ENCODE data around the gene CFAP410.
A peak's percentile ranks its signal among the peaks of the same experiment; 100 is the strongest.

The CFAP410 gene

DNA sequence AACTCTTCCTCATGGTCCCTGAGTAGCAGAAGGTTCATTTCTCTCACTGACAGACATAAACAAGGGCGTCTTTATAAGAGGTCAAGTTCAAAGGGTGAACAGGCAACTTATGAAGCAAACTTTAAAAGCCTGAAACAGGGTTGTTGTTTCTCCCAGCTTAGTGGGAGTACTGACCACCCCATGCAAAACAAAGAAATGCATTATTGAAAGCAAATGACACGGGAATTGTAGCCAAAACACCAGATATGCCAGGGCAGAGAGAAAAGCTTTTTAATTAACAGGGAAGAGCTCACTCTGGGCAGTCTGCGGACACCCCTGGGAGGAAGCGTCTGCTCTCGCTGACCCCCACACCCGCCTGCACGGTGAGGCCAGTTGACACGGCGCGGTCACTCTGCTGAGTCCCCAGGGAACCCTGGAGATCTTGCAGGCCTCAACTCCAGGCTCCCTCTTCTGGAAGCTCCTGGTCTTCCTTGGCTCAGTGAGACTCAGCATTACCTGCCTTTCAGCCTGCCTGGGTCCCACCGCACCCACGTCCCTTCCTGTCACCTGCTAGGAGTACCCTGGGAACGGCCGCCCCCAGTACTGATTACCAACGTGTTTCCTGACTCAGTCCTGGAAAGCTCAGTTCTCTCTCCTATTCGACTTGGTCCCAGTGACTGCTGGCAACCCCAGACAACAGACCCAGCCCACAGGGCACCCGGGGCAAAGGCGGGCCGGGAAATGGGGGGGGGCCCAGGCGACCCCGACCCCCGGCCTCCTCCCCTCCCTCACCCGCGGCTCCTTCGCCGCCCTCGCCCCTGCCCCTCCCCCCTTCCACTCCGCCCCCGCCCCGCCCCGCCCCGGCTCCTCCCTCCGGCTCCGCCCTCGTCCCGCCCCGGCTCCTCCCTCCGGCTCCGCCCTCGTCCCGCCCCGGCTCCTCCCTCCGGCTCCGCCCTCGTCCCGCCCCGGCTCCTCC, 972 bp downstream of the CFAP410 start:
- H3K9me2 ChIP-seq (replicated peaks; ENCODE audit: control insufficient read depth, low read length), result no peaks in the 10 kb centered on the region
- peaks cover 17% of the 10 kb centered on the region for H3F3A ChIP-seq (ENCODE audit: control insufficient read depth, insufficient read depth)
- no peak overlapping the region for H3K27ac ChIP-seq (ENCODE audit: low read depth, low read length)
- H3K9me3 ChIP-seq (ENCODE audit: control insufficient read depth, insufficient read depth, low read length), result no peaks in the 10 kb centered on the region
- peak overlapping the region; percentile 15 for H3K4me2 ChIP-seq (ENCODE audit: low read length)
- peak overlapping the region; percentile 15; the same call in 1 of the 2 replicates for H3K4me3 ChIP-seq (ENCODE audit: low read length)
- no peak for TF ChIP-seq EZH2phosphoT487 (IDR thresholded peaks at IDR 0.05; ENCODE audit: borderline replicate concordance, low read length)
- no peak for TF ChIP-seq CTCF (IDR thresholded peaks at IDR 0.05; ENCODE audit: low read depth, low read length, poor library complexity, severe bottlenecking)
- H4K20me1 ChIP-seq (ENCODE audit: control insufficient read depth, insufficient read depth, low read depth, low read length), result no peaks in the 10 kb centered on the region
- peaks cover 20% of the 10 kb centered on the region for H3K4me1 ChIP-seq (ENCODE audit: control insufficient read depth, low read length)
- no peaks in the 10 kb centered on the region for H3K27me3 ChIP-seq (ENCODE audit: control insufficient read depth, low read length)
- peaks cover 4% of the 10 kb centered on the region; the same call in 1 of the 2 replicates for H3K36me3 ChIP-seq (ENCODE audit: control insufficient read depth, low read length)
- no peaks in the 10 kb centered on the region for H3K79me2 ChIP-seq (ENCODE audit: control insufficient read depth, low read length)

DNA sequence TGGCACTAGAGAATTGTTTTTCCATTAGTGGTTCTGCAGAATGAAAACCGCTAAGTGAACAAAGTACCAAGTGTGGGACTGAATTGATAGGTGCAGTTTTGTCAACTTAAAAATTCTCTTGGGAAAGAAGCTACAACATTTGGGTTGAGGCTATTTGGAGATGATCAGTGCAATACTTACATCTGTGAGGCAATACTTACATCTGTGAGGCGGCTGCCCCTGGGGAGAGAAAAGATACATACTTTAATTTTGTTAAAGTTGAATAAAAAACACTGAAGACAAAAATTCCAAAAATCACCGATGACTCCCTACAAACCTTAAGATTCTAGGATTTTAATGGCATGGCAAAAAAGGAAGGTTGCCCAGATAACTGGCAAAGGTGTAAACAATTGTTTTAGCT, 1.7 kb downstream of the CFAP410 start:
- H3K9me3 ChIP-seq (ENCODE audit: control insufficient read depth, insufficient read depth, low read length), result no peaks in the 10 kb centered on the region
- no peaks in the 10 kb centered on the region for H3K79me2 ChIP-seq (ENCODE audit: control insufficient read depth, low read length)
- peaks cover 4% of the 10 kb centered on the region; the same call in 1 of the 2 replicates for H3K36me3 ChIP-seq (ENCODE audit: control insufficient read depth, low read length)
- no peak overlapping the region for H3K4me2 ChIP-seq (ENCODE audit: low read length)
- no peaks in the 10 kb centered on the region for H3K27me3 ChIP-seq (ENCODE audit: control insufficient read depth, low read length)
- no peaks in the 10 kb centered on the region for H3K9me2 ChIP-seq (replicated peaks; ENCODE audit: control insufficient read depth, low read length)
- H3K4me3 ChIP-seq (ENCODE audit: low read length), result no peak overlapping the region
- peaks cover 20% of the 10 kb centered on the region for H3K4me1 ChIP-seq (ENCODE audit: control insufficient read depth, low read length)
- H3K27ac ChIP-seq (ENCODE audit: low read depth, low read length), result no peak overlapping the region
- H3F3A ChIP-seq (ENCODE audit: control insufficient read depth, insufficient read depth), result peaks cover 17% of the 10 kb centered on the region
- no peaks in the 10 kb centered on the region for H4K20me1 ChIP-seq (ENCODE audit: control insufficient read depth, insufficient read depth, low read depth, low read length)
- TF ChIP-seq CTCF (IDR thresholded peaks at IDR 0.05; ENCODE audit: low read depth, low read length, poor library complexity, severe bottlenecking) (no peak), EZH2phosphoT487 (IDR thresholded peaks at IDR 0.05; ENCODE audit: borderline replicate concordance, low read length) (no peak)

- Histone ChIP-seq H3K4me3 (ENCODE audit: low read length) (no peak overlapping the region), H3K27me3 (ENCODE audit: control insufficient read depth, low read length) (no peaks in the 10 kb centered on the region), H3K4me2 (ENCODE audit: low read length) (no peak overlapping the region), H3K9me2 (replicated peaks; ENCODE audit: control insufficient read depth, low read length) (no peaks in the 10 kb centered on the region), H4K20me1 (ENCODE audit: control insufficient read depth, insufficient read depth, low read depth, low read length) (no peaks in the 10 kb centered on the region), H3K36me3 (ENCODE audit: control insufficient read depth, low read length) (peaks cover 4% of the 10 kb centered on the region; the same call in 1 of the 2 replicates), H3K79me2 (ENCODE audit: control insufficient read depth, low read length) (no peaks in the 10 kb centered on the region), H3K27ac (ENCODE audit: low read depth, low read length) (no peak overlapping the region), H3K4me1 (ENCODE audit: control insufficient read depth, low read length) (peaks cover 19% of the 10 kb centered on the region), H3K9me3 (ENCODE audit: control insufficient read depth, insufficient read depth, low read length) (no peaks in the 10 kb centered on the region), H3F3A (ENCODE audit: control insufficient read depth, insufficient read depth) (peaks cover 17% of the 10 kb centered on the region)
- TF ChIP-seq CTCF (IDR thresholded peaks at IDR 0.05; ENCODE audit: low read depth, low read length, poor library complexity, severe bottlenecking) (no peak), EZH2phosphoT487 (IDR thresholded peaks at IDR 0.05; ENCODE audit: borderline replicate concordance, low read length) (no peak)
Measured at GRCh38 chr21:44335266-44336059, 3.7 kb downstream of the CFAP410 start.
